GM18907 (cell line): Measurements from ENCODE around the gene CDK15.
"Not testable (repeated sequence)": the region's sequence is repeated elsewhere in the genome, so short reads cannot be mapped to it uniquely, and the experiment has no call there.

ENCODE experiments used
- ATAC-seq: cut with Tn5 transposase; IDR thresholded peaks from one replicate; pipeline ENCODE4 v1.9.1; 2021; ENCODE audit warnings: mild to moderate bottlenecking, moderate library complexity; ENCODE audit not compliant: unreplicated experiment

The CDK15 gene

DNA sequence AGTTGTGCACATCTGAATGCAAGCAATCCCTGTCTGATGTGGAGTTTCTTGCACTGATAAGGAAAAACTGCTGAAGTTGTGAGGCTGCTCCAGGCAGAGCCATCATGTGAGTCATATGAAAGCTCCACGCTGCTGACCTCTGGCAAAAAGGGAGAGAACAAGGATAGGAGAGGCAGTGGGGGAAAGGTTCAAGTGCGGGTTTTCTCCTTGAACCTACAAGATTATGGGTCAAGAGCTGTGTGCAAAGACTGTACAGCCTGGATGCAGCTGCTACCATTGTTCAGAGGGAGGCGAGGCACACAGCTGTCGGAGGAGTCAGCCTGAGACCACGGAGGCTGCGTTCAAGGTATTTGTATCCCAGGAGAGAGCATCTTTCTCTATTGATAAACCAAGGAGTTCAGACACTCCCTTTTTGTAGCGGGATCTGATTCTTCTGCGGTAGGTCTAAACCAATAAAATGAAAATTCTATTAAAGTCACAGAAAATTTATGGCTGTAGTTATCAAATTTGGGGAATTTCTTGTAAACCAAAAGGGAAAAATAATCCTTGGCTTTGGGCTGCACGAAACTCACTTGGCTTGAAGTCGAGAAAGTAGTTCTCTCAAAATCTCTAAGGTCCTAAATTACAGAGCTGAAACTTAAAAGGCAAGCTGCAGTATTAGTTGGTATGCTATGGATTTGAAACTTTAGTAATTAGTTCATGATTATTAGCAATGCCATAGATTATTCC lies at the start of gene CDK15:
Gene CDK15, plus strand, starts transcription at position 96 of the 729 bp plus-strand sequence. Its CDS starts 128 bp downstream, at position 224.
- no peak for ATAC-seq

DNA sequence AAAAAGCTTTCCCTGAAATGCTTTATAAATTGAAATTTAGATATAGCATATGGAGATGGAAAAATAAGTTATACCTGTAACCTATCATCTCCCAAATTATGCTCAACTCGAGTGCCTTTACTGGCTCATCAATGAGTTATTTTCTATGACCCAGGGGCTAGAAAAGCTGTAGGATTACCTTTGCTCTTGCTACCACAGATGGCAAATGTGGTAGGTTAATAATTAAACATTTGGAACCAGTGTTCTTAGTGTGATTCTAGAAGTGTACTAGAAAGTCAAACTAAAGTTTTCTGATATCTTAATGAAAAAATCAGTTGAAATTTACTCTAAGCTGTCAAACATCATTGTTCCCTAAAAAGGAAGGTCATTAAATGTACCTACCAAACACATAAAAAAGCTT lies 48.1 kb upstream of the CDK15 start:
- ATAC-seq, result no peak

DNA sequence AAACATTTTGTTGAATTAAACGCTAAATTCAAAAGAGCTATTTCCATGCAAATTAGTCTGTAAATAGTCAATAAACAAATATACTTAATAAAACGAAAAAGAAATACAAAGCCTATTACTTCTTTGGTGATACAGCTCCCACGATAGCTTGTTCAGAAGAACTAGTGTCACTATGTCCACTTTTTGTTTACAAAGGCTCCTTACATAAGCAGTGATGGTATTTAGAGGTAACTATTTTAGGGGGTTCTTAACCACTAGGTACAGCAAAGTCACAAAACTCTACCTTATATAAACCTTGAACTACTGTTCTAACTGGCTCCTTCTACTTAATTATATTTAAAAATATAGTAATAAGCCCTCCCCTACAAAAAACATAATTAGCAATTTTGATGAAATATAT lies 47.5 kb upstream of the CDK15 start:
- ATAC-seq, result no peak

DNA sequence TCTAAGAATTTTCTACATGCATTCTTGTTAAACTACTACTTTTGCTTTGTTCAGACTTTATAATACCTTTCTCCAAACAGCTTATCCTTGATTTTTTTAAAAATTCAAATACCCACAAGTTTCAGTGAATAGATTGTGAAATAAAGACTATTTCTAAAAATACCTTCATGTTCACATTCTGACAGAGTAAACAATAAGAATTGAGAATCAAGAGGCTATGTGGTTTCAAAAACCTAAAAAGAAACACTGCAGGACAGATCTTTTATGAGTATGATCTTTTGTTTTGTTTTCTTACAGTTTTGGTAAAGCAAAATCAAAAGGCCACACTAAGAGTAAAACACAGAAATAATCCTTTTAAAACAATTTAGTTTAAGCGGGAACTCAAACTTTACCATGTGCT lies 46.8 kb upstream of the CDK15 start:
- no peak for ATAC-seq

DNA sequence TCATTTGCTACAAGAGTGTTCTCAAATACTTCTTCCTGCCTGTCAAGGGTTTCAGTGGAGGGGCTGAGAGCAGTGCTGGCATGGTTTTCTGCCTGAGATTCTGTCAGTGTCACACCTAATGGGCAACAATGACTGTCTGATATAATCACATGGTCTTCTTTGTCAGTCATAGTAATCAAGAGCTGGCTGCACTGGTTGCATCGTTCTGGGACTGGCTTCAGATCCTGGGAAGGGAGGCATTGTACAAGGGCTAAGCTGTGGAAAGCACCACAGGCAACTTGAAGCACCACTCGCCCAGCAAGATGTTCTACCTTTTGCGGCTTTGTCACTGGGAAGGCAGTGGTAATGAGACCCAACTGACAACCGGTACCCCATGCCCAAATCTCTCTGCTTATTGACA lies 45.2 kb upstream of the CDK15 start:
- no peak for ATAC-seq

DNA sequence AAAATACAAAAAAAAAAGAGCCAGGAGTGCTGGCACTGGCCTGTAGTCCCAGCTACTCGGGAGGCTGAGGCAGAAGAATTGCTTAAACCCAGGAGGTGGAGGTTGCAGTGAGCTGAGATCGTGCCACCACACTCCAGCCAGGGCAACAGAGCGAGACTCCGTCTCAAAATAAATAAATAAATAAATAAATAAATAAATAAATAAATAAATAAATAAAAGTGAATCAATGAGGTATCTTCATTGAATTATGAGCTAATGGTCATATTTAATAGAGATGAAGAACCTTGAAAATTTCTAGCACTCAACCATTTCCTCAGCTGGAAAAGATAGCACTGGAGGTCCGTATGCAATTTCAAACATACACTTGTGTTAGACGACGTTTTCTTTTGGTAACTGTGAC lies 41.9 kb upstream of the CDK15 start:
- ATAC-seq, result not testable (repeated sequence)

DNA sequence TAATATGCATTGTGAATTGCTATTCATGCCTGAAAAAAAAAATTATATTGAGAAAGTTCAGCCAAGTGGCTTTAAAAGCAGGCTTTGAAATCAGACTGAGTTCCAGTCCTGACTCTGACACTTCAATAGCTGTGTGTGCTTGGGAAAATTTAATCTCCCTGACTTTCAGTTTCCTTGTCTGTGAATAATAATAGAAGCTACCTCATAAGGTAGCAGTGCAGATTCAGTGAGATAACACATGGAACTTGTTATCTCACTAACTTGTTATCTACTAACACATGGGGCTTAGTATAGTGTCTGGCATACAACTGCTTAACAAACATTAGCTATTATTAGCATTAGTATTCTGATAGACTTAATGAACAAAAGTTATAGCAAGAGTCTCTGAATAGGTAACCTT lies 40.5 kb upstream of the CDK15 start:
- ATAC-seq, result no peak

DNA sequence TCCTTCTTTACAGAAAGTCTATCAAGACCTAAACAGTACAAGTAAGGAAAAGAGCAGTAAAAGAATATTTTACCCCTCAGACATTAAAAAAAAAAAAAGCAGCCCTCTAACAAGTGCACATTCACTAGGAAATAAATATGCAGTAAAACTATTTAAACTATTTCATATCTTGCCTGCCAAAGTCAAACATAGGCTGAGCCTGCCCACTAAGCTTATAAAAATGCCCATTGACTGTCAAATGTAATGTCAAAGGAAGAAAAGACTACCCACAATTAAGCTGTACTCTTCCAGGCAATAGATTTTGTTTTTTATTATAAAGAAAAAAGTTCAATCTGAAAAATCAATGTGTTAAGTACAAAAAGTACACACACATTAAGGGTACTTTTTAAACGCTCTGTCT lies 37.4 kb upstream of the CDK15 start:
- ATAC-seq, result no peak

DNA sequence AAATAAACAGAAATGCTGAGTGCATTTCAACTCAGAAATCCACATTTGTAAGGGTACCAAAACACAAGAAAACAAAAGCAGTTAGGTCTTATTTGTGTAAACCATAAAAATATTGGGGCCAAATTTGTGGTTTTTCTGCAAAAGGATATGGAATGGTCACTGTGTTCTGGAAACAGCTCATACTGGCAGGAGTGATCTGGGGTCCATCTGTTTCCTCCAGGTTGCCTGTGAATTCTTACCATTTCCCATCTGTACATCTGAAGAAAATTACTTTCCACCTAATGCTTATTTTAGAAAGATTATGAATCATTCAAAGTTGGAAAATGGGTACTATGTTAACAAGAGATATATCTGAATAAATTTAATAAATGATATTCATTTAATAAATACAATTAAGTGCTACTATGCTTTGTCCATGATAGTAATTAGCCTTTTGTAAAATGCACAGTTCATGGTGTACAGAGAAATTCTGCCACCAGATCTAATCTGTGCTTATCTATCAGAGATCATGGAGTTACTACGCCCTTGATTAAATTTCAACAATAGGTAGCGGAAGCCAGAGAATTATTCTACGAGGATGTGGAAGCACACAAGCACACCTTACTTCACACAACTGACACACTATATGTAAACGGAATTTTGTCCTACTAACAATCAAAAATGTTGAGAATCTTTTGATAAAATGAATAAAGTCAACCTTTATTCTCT lies 36.5 kb upstream of the CDK15 start:
- no peak for ATAC-seq

DNA sequence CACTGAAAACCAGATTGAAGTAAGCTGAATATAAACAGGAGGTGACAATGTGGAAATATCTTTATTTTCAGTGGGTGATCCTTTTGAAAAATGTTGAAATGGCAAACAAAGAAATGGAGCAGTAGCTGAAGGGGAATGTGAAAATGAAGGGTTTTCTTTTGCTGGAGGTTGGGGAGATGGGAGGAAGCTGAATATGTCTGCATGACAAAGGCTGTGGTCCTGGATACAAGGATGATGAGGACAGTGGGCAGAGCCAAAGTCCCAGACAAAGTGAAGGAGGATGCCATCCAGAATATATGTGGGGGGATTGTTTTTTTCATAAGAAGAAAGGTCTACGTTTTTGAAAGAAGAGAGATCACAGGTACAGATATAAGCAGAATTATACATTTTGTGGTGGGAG lies 32.3 kb upstream of the CDK15 start:
- no peak for ATAC-seq

DNA sequence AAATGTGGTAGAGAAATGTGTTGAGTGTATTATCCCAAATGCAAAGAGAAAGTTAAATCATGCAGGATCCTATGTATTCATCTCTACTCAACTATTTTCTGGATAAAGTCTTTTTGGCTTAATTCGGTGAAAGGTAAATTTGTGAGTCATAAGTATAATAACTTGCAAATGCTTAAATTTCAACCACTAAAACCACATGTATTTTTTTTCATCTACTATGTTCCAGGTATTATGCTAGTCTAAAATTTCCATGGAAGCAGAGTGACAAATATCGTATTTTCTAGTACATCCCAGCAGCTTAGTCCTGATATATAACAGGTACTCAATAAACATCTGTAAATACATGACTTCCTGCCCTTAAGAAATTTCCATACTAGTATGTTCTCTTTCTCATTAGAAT lies 31.8 kb upstream of the CDK15 start:
- ATAC-seq, result no peak

DNA sequence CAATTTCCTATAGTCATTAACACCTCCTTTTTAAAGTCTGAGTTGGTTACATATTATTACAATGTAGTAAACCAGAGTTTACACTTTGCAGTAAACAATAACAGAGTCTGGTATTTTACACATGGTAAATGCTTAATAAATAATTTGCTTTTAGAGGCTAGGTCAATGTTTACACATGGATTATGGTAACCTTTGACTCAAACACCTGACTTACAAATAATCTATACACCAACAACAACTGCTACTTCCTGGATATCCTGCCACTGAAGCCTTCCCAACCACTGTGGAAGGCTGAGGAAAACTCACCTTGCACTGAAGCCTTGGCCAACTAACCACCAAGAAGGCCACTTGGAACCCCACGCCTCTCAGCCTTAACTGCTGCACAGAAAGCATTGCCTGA lies 31.0 kb upstream of the CDK15 start:
- no peak for ATAC-seq

DNA sequence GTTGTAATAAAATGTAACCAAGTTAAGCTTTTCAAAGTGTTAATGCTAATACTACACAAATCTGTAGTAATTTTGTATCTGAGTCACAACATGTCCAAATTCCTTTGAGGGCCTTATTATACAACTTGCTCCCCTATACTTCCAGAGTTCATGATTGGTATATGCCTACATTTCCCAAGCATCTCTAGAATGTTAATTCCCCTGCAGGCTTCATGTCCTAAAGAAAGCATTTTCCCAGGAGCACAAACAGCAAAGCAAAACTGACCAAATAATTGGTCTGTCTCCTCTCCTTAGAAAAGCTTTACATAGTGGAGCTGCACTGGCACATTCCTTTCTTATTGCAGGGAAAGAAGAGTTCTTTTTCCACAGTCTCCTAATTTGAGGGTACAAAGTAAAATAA lies 29.3 kb upstream of the CDK15 start:
- ATAC-seq, result no peak

DNA sequence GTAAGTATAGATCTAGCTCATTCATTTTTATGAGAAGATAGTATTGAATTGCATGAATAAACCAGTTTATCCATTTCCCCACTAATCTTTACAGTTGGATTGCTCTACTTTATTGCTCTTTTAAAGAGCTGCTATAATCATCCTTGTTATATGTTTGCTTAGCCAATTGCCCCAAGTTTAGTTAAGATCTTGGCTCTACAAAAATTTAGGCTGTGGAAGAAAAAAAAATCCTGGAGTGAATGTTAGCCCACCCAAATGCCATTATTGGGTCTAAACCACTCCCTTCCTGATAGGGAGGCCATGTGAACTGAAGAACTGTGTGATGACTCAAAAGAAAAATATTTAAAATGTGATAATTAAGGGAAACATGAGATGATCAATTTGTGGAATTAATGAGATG lies 28.5 kb upstream of the CDK15 start:
- no peak for ATAC-seq

DNA sequence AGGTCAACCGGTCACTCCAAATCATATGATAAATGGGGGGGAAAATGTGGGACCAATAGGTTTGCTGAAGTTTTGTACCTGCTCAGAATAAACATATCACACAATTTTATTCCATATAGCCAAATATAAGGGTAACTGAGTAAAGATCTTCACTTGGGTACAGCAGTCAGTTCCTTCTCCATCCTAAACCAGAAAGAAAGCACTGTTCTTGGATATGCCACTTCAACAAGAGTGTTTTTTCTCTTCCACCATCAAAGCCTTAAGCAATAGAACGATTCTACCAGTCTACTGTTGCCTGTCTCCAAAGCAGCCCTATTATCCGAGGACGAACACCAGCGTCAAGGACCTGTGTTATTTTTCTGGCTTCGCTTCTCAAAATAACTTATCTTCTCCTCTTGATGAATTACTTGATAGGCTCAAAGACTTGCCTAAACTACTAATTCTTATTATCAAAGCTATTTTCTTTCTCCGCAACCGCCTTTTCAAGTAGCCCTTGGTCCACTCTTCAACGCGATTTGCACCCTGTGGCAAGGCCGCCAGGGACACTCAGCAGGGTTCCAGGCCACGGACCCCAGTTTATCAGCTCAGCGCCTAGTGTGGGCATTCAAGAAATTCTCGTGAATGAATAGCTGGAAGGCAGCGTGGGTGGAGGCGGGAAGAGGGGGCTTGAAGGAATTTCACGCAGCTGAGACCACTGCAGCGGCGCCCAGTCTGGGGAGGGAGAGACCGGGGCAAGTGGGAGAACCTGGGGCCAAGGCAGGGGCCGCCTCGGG lies 26.2 kb upstream of the CDK15 start:
- ATAC-seq, result peak; percentile 2

DNA sequence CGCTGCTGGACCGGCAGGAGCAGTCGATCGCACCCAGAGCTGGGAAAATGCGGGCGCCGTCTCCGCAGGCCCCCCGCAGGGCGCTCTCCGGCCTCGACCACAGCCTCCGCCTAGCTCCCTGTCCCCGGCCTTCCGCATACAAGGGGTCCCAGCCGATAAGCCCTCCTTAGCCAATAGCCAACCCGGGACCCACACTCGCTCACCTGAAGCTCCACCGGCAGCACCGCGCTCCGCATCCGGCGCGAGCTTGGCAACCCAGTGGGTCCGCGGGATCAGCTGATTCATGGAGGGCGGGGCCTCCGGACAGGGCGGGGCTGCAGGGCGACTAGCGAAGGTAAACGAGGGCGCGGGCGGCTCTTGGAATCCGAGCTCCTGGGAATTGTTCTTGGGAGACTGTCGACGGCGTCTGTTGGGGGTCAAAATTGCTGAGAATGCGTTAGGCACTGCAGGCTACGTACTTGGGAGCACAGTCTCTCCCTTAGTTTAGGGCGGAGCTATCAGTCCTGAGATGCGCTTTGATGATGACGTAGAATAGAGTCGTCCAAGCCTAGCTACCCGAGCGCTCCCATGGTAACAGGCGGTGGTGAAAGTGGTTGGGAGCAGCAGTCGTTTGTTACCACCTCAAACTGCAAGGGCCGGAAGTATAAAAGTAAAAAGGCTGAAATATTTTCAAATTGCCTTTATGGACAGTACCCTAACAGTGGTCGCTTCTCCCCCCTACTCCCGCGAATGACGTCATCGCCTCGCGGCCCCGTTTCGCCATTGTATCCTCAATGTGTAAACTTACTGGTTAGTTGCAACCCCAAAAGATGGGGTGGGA lies 25.5 kb upstream of the CDK15 start, which contains the start of gene ALS2:
Gene ALS2, minus strand, starts transcription at position 260 of the 820 bp plus-strand sequence. CDS start 12,048 bp downstream, outside the sequence.
- ATAC-seq, result peak; percentile 94

DNA sequence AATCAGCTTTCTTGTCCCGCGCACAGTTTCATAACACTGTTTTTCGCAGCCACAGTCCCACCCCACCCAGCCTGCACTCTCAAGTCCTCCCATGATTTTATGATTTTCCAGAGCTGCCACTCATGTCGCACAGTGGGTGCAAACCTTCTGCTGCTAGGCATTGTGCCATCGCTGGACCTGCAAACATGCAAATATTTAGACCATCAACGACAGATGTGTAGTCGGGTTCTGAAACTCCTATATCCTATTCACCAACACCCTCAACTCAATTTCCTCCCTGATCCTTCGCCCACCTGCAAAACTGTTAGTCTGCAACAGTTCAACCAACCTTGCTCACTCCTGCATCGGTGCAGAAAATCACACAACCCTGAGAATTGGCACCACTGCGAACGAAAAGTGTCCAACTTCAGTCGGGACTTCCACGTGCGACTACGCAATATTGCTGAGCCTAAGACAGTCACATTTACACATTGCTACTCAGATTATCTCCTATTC lies 24.7 kb upstream of the CDK15 start:
- ATAC-seq, result peak; percentile 8

DNA sequence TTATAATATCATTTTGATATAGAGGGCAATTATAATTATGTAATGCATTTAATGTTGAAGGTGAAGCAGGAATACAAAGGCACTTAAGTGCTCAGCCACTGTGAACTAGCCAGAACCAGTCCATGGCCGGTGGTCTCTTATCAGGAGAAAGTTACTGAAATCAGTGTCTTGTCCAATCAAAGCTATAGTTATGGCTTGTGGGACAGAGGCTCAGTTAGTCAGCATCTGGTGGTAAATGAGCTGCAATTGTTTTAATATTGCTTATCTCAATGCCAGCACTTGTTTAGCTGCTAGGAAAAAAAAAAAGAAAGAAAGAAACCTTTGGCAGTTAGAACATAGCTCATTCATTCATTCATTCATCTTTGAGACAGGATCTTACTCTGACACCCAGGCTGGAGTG lies 21.8 kb upstream of the CDK15 start:
- ATAC-seq, result no peak

DNA sequence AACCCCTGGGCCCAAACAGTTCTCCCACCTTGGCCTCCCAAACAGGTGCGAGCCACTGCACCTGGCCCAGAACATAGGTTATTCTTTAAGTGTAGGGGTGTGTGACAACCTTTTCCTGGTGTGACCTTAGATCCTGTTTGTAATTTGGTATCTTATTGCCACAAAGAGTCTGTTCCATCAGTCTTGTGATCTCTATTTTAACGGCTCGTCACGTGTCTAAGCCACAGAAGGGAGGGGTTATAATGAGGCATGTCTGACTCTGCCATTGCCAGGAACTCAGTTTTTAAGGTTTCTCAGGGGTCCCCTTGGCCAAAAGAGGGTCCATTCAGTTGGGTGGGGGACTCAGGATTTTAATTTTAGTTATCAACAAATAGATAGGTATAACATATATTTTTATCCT lies 21.2 kb upstream of the CDK15 start:
- no peak for ATAC-seq

DNA sequence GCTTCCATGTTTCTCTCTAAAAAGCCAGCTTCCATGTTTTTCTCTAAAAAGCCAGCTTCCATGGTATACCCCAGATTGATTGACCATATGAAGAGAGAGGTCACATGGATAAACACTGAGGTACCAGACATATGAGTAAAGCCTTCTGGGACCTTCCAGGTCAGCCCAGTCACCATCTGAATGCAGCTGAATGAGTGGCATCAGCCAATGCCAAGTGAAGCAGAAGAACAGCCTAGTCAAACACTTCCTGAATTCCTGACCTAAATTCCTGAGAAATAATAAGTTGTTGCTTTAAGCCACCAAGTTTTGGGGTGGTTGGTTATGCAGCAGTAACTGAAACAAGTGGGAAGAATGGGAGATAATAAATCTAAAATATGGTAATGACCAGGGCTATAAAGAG lies 19.9 kb upstream of the CDK15 start:
- ATAC-seq, result no peak

DNA sequence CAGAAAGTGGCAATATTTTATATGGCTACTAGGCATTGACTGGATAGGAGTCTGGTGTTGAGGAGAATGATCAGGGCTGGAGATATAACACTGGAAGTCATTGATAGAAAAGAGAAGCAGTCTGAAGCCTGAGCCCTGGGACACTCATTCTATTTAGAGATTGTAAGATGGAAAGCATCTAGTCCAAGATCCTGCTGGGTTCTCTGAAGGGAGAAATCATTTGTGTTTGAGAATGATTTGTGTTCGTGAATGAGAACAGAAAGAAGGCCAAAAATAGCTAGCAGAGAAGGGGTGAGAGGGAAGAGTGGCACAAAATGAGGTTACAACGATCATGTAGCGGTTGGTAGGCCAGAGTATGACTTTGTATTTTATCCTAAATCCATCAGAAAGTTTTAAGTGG lies 18.0 kb upstream of the CDK15 start:
- no peak for ATAC-seq
